Measurements from ENCODE around the gene APBB1IP. TPM values are rescaled to one million over a fixed set of nuclear protein-coding genes. Genes with fewer than 3 reads are reported as not detected.

Gene APBB1IP
- total RNA-seq, 4 donors from 2014 or later, result 14.8 to 41.3 (median 26.2) TPM

GRCh38 chr10:26527018-26527417 lies 88.9 kb downstream of the APBB1IP start:
- no peak for TF ChIP-seq CTCF (IDR thresholded peaks at IDR 0.05; ENCODE audit: low read depth)

- no peak for TF ChIP-seq CTCF (IDR thresholded peaks at IDR 0.05; ENCODE audit: low read depth)
Observed at GRCh38 chr10:26528048-26528447, 89.9 kb downstream of the APBB1IP start.

GRCh38 chr10:26528715-26529393 lies 90.7 kb downstream of the APBB1IP start:
- TF ChIP-seq CTCF (IDR thresholded peaks at IDR 0.05; ENCODE audit: low read depth), result no peak

- no peak for TF ChIP-seq CTCF (IDR thresholded peaks at IDR 0.05; ENCODE audit: low read depth)
Observed at GRCh38 chr10:26534384-26534783, 96.2 kb downstream of the APBB1IP start.

GRCh38 chr10:26540601-26541000 lies 102.5 kb downstream of the APBB1IP start:
- no peak for TF ChIP-seq CTCF (IDR thresholded peaks at IDR 0.05; ENCODE audit: low read depth)

- TF ChIP-seq CTCF (IDR thresholded peaks at IDR 0.05; ENCODE audit: low read depth), result no peak
Observed at GRCh38 chr10:26543567-26544306, 105.6 kb downstream of the APBB1IP start.

- no peak for TF ChIP-seq CTCF (IDR thresholded peaks at IDR 0.05; ENCODE audit: low read depth)
Observed at GRCh38 chr10:26544932-26545331, 106.8 kb downstream of the APBB1IP start.
